GM20000 (cell line): Measurements from ENCODE around the gene ATP6V0C.
A peak's percentile ranks its signal among the peaks of the same experiment; 100 is the strongest.

ENCODE experiments used
- DNase-seq: peaks from one replicate; pipeline ENCODE4 v3.0.0; 2012; ENCODE audit warnings: low spot score
- CTCF ChIP-seq: IDR thresholded peaks from 2 replicates; pipeline ENCODE4 v1.5.1; 2012; ENCODE audit warnings: mild to moderate bottlenecking, control low read depth; ENCODE audit errors: extremely low read depth, missing control alignments

The ATP6V0C gene

GRCh38 chr16:2472488-2472864 is 41.3 kb upstream of the ATP6V0C start:
- no peak for DNase-seq
- TF ChIP-seq CTCF: no peak

GRCh38 chr16:2472885-2473445 is 40.8 kb upstream of the ATP6V0C start:
- no peak for DNase-seq
- TF ChIP-seq CTCF: no peak

DNA sequence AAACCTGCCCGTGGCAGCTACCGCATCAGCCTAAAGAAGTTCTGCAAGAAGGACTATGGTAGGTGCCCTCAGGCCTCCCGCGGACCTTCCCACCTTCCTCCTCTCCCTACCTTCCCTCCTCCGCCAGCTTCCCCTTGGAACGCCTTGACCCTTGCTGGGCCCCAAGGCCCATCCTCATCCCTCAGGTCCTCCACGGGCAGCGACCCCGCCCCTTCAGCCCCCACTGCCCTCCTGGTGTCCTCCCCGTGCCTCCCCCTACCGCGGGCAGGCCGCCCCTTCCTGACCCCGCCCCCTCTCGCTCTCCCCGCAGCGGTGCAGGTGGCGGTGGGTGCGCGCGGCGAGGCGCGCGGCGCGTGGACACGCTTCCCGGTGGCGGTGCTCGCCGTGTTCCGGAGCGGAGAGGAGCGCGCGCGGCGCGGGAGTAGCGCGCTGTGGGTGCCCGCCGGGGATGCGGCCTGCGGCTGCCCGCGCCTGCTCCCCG is 40.3 kb upstream of the ATP6V0C start:
- TF ChIP-seq CTCF: no peak
- peak; percentile 59 for DNase-seq

GRCh38 chr16:2473999-2474876 is 39.5 kb upstream of the ATP6V0C start:
- DNase-seq: peak; percentile 90
- TF ChIP-seq CTCF: peak; percentile 52

- peak; percentile 100 for DNase-seq
These were observed 38.8 kb upstream of the ATP6V0C start, which contains the start of gene TBC1D24 for GRCh38 chr16:2474877-2475412. Gene TBC1D24, plus strand, starts transcription at chr16:2475127. Its CDS starts 21,022 bp downstream, at chr16:2496149.

GRCh38 chr16:2475413-2476344 is 38.1 kb upstream of the ATP6V0C start:
- peak; percentile 73 for DNase-seq
- no peak for TF ChIP-seq CTCF

More at GRCh38 chr16:2474877-2475412, 38.8 kb upstream of the ATP6V0C start, which contains the start of gene TBC1D24:
- TF ChIP-seq CTCF: no peak
